T-helper 9 cell (primary cell): ENCODE measurements around the gene TANC2.

Experiments used
- DNase-seq: peaks from one replicate; pipeline ENCODE4 v3.0.0-alpha.2; 2020
- total RNA-seq, 2 donors: gene quantifications; one replicate each; lab custom pipeline; 2026; lab: John Stamatoyannopoulos, UW

The TANC2 gene
- 36.7 to 41.0 reads per million in 2 donors for total RNA-seq

DNA sequence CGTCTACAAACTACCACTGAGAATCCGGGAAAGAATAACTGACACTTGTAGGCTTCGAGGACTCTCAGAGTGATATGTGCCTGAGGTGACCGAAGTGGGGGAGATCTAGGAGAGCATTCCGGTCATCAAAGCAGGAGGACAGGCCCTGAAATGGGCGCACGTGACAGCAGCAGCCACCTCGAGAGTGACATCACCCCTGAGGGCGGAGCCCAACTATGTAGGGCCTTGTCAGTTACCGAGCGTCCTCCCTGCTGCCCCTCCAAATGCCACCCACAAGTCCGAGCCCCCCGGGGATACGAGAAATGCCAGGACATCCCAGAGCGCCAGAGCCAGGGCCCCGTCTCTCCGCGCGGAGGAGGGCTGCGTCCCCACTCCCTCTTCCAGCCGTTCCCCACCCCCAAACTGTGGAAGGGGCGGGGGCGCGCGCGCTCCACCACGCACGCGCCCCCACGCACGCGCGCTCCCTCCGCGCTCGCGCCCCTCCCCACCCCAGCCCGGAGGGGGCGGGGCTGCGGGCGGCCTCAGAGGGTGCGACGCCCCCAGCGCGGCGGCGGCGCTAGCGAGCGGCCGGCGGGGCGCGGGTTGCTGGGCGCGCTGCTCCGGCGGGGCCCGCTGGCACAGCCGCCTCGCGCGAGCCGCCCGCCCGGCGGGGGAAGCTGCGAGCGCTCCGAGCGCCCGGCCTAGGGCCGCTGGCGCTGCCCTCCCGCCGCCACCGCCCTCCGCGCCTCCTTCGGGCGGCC lies at the start of gene TANC2:
Gene TANC2 (plus strand): TSS at position 550 of the 740 bp plus-strand sequence. CDS start 43,325 bp downstream, outside the sequence.
- DNase-seq: peak; percentile 73

- no peak for DNase-seq
Measured at GRCh38 chr17:62916684-62917571, 49.1 kb upstream of the TANC2 start.

- DNase-seq: no peak
Measured at GRCh38 chr17:62919388-62919787, 46.6 kb upstream of the TANC2 start.

GRCh38 chr17:62920300-62920699 lies 45.7 kb upstream of the TANC2 start:
- DNase-seq: no peak

- no peak for DNase-seq
Measured at GRCh38 chr17:62921817-62922216, 44.2 kb upstream of the TANC2 start.

- DNase-seq: no peak
Measured at GRCh38 chr17:62923258-62924150, 42.5 kb upstream of the TANC2 start.

DNA sequence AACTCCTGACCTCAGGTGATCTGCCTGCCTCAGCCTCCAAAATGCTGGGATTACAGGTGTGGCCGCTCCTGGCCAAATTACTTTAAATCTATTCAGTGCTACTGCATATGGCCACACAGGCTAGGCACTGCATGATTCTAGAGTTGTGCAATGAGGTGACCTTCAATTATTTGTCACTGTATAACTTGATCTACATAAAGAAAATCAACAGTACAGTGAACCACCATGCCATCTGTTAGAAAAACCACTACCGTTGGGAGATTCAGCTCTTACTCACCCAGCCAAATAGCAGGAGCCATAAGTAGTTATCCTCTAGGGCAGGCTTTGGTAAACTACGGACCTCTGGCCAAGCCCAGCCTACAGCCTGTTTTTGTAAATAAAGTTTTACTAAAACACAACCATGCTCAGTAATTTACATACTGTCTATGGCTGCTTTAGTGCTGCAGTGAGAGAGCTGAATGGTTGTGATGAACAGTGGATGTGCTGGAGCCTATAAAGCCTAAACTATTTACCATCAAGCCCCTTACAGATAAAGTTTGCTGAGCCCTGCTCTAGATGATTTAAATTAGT lies 40.7 kb upstream of the TANC2 start:
- no peak for DNase-seq

DNA sequence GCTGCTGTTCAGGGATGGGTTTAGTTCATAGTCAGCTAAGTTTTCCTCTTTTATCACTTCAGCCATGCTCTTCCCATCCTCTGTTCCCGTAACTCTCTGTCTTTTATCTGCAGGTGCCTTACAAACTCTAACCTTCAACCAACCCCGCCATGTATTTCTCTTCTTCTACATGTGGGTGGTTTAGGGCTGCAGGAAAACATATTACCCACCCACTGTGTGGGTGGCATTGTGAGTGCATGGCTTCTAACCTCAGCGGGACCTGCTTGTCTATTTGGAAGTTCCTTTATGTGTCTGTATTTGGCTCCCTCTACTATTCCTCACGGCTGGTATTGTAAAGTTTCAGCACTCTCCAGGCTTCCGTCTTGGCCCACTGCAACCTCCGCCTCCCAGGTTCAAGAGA lies 39.0 kb upstream of the TANC2 start:
- no peak for DNase-seq

- DNase-seq: no peak
Measured at GRCh38 chr17:62929320-62929719, 36.7 kb upstream of the TANC2 start.

DNA sequence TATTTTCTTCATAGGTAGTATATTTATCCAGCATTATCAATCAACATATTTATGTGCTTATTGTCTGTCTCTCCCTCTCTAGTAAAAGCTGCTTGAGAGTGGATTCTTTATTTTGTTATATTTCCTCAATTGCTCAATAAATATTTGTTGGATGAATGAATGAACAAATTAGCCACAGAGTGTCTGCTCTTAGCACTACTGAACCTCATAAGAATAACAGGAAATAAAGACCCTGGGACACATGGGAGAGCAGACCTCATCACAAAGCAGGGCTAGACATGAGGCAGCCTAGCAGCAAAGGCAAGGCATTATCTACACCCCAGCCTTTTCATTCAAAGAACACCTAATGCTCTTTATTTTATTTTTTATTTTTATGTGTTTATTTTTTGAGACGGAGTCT lies 34.9 kb upstream of the TANC2 start:
- DNase-seq: no peak

DNA sequence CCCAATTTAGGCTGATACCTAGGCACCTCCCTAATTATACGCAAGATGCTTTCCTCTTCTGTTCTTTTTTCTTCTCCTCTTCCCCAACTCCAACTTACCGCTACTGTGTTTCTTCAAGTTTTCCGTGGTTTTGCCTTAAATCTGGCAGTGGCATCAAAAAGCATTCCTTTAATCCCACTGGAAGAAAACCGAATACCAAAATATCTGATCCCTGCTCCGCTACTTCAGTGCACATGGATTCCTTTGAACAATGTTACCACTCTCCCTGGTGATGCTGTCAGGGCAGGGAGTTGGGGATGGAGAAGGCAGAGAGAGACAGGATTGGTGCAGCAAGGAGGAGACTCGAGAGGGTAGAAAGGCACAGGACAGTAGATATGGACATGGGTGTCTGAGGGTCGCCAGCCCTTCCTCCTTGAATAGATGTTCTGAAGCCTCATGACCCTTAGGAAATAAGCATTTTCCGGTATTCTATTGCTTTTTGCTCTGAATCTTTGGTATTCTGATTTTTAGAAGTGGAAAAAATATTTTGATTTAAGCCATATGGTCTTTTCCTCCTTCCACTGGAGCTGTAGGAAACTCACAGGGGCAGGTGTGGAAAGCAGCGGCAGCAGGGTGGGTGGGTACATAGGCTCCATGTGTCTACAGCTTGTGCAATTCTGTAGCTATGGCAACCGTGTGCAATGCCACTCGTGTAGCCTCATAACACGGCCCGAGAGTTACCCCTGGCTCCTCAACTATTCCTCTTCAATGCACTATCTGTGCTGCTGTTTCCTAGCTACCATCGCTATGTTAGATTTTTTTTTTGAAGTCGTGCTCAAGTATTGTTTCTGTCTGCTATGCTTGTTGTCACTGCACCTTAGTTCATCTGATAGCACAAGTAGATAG lies 32.3 kb upstream of the TANC2 start:
- no peak for DNase-seq

DNA sequence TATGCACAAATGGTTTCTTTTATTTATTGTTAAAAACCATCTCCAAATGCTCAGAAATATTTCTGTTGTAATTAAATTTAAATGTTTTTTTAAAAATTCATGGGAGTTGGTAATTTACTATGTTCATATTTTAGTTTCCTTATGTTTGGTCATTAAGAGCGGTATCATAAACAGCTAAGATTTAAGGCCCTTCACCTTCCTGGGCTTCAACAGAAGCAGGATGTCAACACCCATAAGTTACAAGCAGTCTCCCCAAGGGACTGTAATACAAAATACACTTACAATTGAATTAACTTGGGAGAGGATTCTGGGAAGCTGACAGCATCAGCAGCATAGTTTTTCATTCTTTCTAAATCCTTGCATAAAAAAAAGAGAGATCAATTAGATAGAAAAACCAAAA lies 30.9 kb upstream of the TANC2 start:
- no peak for DNase-seq

DNA sequence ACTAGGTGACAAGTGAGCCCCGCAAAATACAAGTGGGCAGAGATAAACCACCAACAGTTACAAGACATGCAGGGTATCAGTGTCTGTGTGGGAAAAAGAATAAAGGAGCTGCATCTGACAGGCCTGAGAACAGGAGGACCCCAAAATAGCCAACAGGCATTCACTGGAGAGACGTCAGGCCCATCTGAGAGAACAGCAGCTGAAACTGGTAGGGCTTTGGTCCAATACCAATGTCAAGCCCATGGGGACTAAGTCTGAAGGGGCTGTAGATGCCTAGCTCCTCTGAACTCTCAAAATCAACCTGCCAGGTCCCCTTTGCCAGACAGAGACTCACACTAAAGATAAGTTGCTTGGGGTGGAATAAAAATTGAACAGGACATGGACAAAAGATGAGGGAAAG lies 30.5 kb upstream of the TANC2 start:
- DNase-seq: no peak

GRCh38 chr17:62937606-62938005 lies 28.4 kb upstream of the TANC2 start:
- DNase-seq: no peak

- no peak for DNase-seq
Measured at GRCh38 chr17:62941358-62941991, 24.6 kb upstream of the TANC2 start.

DNA sequence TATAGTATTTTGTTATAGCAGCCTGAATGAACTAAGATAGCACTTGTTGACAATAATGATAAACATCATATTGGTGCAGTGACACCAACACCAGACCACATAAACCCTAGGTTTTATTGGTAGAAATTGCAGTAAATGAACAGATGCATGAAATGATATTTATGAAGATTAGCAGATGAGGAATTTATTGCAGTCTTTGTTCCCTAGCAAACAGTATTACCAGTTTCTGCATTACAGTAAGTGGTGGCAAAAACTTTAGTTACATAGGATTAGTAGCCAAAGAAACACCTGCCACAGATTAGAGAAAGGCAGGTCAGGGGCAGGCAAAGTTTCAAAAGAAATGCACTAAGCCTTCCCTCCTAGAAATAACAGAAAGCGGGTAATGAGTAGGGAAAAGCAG lies 17.7 kb upstream of the TANC2 start:
- no peak for DNase-seq

- DNase-seq: no peak
Measured at GRCh38 chr17:62949036-62949435, 17.0 kb upstream of the TANC2 start.

DNA sequence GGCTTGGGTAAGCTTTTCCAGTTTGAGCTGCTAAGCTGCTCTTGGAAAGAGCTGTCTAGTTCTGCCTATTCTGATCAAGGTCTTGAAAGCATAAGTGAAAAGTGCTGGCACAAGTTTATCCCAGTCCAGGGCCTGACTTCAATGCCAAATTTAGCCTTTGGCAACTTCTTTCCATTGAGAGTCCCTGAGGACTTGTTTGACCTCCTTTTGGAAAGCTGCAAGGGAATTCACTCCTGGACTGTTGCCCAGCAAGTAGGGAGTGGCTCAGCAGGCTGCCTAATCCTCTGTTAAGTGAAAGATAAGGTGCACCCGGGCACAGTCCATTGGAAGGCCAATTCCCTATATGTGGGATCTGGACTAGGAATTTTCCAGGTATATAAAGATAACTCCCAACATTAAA lies 16.0 kb upstream of the TANC2 start:
- no peak for DNase-seq

GRCh38 chr17:62955841-62956352 lies 10.1 kb upstream of the TANC2 start:
- DNase-seq: no peak

GRCh38 chr17:62963296-62963695 lies 2.7 kb upstream of the TANC2 start:
- DNase-seq: no peak

- no peak for DNase-seq
Measured at GRCh38 chr17:62964506-62964905, 1.5 kb upstream of the TANC2 start.
